IMR-90 (cell line): Measurements from ENCODE around the gene DYRK1A.

Source experiments
- CEBPB ChIP-seq: IDR thresholded peaks from 2 replicates; pipeline ENCODE4 v1.6.1; 2012; ENCODE audit warnings: low read depth, low read length, improper control_type of control experiment
- CTCF ChIP-seq: conservative IDR thresholded peaks from 2 replicates; pipeline ENCODE4 v1.5.1; 2012; ENCODE audit warnings: mild to moderate bottlenecking, low read depth, low read length, improper control_type of control experiment
- FOS ChIP-seq: fragments of 150-350 bp; IDR thresholded peaks from 2 replicates; pipeline ENCODE4 v1.6.1; 2016; ENCODE audit warnings: low read depth, low read length
- POLR2A ChIP-seq: IDR thresholded peaks from 2 replicates; pipeline ENCODE4 v1.6.1; 2012; ENCODE audit warnings: mild to moderate bottlenecking, low read depth, low read length
- RFX5 ChIP-seq: IDR thresholded peaks from 2 replicates; pipeline ENCODE4 v1.8.0; 2012; ENCODE audit warnings: low read depth, mild to moderate bottlenecking, low read length, moderate library complexity

- TF ChIP-seq CTCF (no peak), RFX5 (no peak), FOS (no peak), POLR2A (no peak), CEBPB (no peak)
Observed at GRCh38 chr21:37574751-37575150, 208.2 kb downstream of the DYRK1A start.
